ENCODE measurements around the gene TBX20. TPM values are rescaled to one million over a fixed set of nuclear protein-coding genes. Genes with fewer than 3 reads are reported as not detected.

Gene TBX20
- total and polyA plus RNA-seq, 9 of the 15 experiments (the other 6 are each of a cell fraction or from before 2014, with no cell fraction given): not detected

GRCh38 chr7:35261041-35261440 lies 7.1 kb upstream of the TBX20 start:
- no peak overlapping the region for H3K9ac ChIP-seq (ENCODE audit: insufficient read depth in 1 of 2, low read depth in 2 of 2, low read length in 2 of 2)
- no peaks in the 10 kb centered on the region for H3K79me2 ChIP-seq (ENCODE audit: control insufficient read depth, insufficient read depth, low read length)
- in situ Hi-C loops (cut with MboI): no loop called here
- H3K4me1 ChIP-seq (replicated peaks in 1 of 2; ENCODE audit: control insufficient read depth in 2 of 2, insufficient read depth in 2 of 2, low read length in 2 of 2): peaks cover 0 to 7% of the 10 kb centered on the region in 2 experiments; a peak in 2 of 5 replicates
- no peaks in the 10 kb centered on the region for H3K9me3 ChIP-seq (replicated peaks; ENCODE audit: control insufficient read depth, insufficient read depth, low read depth, low read length)
- no peak overlapping the region for H3K4me2 ChIP-seq (ENCODE audit: insufficient read depth, low read length)
- WGBS (ENCODE audit: insufficient coverage, low coverage, missing lambda C conversion rate): 19% methylated on average over 19 of the region's 21 CpGs
- H4K20me1 ChIP-seq (replicated peaks; ENCODE audit: control insufficient read depth, insufficient read depth, low read length): no peaks in the 10 kb centered on the region
- TF ChIP-seq RCOR1 (IDR thresholded peaks at IDR 0.05; ENCODE audit: borderline replicate concordance in 1 of 2, low read depth in 2 of 2, low read length in 2 of 2): no peak
- TF ChIP-seq ZNF24 (IDR thresholded peaks at IDR 0.05): no peak
- no peak for TF ChIP-seq ZBTB17 (CRISPR knock-in tag; IDR thresholded peaks at IDR 0.05)
- TF ChIP-seq ZBTB49 (CRISPR knock-in tag; IDR thresholded peaks at IDR 0.05; ENCODE audit: borderline replicate concordance): no peak
- no peak for TF ChIP-seq ELF1 (tag; IDR thresholded peaks at IDR 0.05)
- TF ChIP-seq ZHX1 (conservative IDR thresholded peaks at IDR 0.05; ENCODE audit: low read length): no peak
- no peak for TF ChIP-seq ARID3A (IDR thresholded peaks at IDR 0.05; ENCODE audit: borderline replicate concordance, low read depth, low read length)
- no peak for TF ChIP-seq PML (IDR thresholded peaks at IDR 0.05; ENCODE audit: low read length)
- TF ChIP-seq CEBPZ (IDR thresholded peaks at IDR 0.05; ENCODE audit: borderline replicate concordance, low read depth, low read length): no peak
- no peak overlapping the region for H3K4me3 ChIP-seq
- H3K9me1 ChIP-seq (ENCODE audit: control insufficient read depth, insufficient read depth, low read length): no peaks in the 10 kb centered on the region
- CTCF ChIA-PET (ENCODE audit: low intra/inter-chr PET ratio): no interaction called here
- intact Hi-C loops (cut with micrococcal nuclease): no loop called here
- no peak overlapping the region for H2AFZ ChIP-seq (ENCODE audit: low read depth, low read length)
- no peak overlapping the region for H3K27ac ChIP-seq (ENCODE audit: extremely low read depth, low read depth, low read length)
- no peak for ATAC-seq
- no peaks in the 10 kb centered on the region for H3K36me3 ChIP-seq (ENCODE audit: control insufficient read depth, insufficient read depth, low read length)
- BruUV-seq (replicated peaks): no TSS peak
- no peak for DNase-seq (ENCODE audit: extremely low read depth in 1 of 4, low spot score in 3 of 4)
- POLR2A ChIA-PET: no interaction called here
- H3K27me3 ChIP-seq (ENCODE audit: control insufficient read depth in 2 of 2, insufficient read depth in 2 of 2, low read length in 2 of 2): peaks cover 29 to 67% of the 10 kb centered on the region in 2 experiments
- no peak for FAIRE-seq

Measured in K562 (cell line).